ENCODE results near the gene PDE6B.
A peak's percentile ranks its signal among the peaks of the same experiment; 100 is the strongest.

The PDE6B gene

DNA sequence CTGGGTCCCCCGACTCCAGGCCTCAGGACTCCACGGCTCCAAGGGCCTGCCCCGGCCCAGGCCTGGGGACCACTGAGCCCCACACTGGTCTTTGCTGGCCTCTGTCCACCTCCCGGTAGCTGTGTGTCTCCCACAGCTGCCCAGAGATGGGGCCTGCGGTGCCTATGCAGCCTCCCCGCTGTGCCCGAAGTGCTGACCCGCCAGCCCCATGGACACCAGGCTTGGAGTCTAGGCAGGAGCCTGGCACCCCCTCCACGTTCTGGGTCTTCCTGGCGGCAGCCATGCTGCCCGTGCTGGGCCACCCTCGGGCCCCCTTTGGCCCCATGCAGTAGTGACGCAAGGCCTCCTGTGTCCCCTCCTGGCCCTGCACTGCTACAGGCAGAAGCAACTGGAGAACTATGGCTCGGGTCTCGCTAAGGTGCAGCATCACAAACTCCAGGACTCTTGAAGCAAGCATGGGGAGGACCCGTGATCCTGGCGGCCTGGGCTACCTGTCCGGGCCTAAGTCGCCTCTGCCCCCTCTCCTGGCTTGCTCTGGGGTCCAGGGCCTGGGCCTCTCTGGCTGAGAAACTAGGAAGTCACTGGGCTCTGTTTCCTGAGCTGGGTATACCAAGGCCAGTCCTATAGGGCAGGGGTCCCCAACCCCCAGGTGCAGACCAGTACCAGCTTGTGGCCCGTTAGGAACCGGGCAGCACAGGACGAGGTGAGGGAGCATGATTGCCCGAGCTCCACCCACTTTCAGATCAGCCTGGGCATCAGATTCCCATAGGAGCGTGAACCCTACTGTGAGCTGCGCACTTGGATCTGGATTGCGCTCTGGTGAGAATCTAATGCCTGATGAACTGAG is 49.9 kb downstream of the PDE6B start:
- DNase-seq: no peak

DNA sequence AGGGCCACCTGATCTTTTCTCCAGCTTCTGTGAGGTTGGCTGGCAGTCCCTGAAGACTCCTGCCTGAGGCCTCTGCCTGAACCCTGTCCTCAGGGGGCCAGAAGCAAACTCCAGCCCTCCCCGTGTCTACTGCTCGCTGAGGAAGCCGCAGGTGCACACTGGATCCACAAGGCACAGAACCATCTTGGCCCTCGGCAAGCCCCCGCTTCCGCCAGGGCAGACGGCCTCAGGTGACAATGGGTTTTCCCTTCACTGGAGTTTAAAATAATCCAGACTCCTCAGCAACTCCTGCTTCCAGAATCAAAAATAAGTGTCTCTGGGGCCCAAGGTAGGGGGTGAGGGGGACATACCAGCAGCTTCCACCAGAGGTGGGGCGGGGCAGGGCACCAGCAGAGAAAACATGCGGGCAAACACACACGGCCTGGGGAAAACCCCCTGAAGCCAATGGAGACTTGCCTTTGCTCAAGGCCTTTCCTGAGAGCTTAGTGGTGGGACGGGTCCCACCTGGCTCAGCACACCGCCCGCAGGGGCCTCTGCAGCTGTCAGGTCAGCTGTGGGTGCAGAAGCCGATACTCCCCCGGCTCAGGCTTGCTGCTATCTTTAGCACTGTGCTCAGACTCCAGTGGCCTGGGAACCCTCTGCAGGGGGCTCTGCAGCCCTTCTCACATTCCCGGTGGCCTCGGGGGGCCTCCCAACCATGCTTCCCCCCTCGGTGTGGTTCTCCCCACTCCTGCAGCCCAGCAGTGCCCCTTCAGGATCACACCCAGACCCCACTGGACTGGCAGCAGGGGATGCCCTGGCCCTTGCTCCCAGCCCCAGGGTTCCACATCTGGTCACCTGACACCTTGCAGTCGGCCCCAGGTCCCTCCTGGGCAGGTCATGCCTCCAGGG is 50.9 kb downstream of the PDE6B start:
- DNase-seq: peak; percentile 9

DNA sequence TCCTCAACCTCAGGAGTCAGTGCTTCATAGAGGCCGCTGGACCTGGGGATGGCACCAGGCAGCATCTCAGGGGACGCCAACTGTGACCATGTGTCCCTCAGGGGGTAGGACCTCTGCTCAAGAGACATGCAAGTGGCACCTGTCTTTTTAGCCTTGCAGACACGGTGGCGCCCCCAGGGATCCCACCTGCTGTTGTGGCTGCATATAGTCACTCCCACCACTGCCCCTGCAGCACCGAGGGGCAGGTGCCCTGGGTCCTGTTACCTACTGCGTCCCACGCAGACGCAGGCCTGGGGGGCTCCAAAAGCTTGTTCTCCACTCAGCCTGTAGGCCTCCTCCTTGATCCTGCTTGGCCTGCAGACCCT is 51.5 kb downstream of the PDE6B start:
- DNase-seq: no peak

DNA sequence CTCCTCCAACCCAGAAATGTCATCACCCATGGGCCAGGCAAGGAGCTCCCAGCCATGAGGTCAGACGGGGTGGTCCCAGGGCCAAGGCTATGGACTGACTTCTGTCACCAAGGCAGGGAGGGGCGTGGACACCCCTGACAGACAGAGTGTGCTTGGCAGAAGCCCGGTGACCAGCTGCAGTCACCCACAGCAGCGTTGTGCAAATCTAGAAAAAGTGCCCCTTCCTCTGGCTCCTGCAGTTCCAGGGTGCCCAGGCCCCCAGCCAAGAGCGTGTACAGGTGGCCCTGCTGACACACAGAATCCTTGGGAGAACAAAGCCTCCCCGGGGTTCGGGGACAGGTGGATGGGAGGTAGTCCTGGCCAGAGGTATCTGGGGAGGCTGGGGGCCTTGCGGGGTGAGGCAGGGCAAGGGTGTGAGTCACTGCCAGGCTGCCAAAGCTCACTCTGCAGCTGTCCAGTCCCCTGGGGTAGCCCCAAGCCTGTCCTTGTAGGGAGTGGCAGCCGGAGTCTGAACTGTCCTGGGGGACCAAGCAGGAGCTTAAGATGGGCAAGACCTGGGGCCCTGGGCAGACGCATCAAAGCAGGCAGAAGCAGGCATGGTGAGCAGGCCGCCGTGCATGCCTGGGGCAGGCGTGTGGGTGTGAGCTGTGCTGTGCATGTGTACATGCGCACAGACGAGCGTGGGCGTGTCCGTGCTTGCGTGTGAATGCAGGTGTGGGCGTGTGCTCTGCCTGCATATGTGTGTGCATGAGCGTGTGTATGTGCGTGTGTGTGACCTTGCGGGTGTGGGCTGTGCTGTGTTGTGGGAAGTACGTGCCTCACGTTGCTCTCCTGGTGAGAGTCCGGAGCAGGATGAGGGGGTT is 52.3 kb downstream of the PDE6B start:
- peak; percentile 40 for DNase-seq

DNA sequence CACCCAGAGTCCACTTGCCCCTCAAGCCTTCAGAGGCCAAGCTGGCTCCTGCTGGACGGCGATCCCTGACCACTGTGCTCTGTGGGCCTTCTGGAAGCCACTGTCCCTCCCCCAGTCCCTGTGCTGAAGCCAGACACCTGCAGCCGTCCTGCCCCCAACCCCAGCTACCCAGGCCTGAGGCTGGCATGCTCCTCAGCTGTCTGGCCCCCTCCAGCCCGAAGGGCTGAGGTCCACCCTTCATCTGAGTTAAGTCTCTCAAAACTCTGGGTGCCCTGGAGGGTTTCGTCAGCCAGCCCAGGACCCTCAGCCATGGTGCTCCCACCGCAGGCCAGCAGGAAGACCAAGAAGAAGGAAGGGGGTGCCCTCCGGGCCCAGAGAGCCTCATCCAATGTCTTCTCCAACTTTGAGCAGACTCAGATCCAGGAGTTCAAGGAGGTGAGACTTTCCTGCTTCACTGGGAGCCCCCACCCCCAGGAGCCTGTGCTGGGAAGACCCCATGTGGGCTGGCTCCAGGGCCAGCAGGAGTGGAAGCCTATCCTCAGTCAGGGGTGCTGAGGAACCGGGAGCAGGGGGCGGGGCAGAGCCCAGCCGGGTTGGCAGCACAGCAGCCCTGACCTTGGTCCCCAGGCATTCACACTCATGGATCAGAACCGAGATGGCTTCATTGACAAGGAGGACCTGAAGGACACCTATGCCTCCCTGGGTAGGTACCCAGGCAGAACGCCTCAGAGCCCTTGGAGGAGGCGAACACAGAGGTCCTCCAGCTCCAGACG is 53.1 kb downstream of the PDE6B start:
- no peak for DNase-seq

DNA sequence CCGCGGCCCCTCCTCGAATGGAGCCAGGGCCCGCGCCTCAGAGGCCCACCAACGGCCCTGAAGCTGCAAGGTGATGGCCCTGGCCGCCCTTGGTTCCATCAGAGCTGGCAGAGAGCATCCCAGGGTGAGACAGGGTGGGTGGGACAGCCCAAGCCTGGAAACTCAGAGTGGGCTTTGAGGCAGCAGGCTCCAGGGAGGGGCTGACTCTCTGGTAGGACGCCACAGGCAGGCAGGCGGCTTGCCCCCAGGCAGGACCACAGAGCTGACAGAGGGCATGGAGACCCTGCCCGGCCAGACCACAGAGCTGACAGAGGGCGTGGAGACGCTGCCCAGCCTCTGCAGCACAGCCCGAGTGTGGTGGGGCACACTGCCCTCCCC is 53.7 kb downstream of the PDE6B start:
- DNase-seq: no peak

DNA sequence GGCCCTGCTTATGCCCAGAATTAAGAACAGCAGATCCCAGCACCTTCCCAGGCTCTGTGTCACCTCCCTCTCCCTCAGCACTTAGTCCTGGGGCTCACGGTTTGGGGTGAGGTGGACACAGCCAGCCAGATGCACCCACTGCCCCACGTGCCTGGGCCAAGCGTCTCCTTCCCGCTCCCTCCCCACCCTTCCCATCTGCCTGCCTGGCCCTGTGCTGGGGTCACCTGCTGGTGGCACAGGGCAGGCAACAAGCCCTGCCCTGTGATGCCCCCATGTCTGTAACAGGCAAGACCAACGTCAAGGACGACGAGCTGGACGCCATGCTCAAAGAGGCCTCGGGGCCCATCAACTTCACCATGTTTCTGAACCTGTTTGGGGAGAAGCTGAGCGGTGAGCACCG is 54.3 kb downstream of the PDE6B start:
- DNase-seq: no peak

DNA sequence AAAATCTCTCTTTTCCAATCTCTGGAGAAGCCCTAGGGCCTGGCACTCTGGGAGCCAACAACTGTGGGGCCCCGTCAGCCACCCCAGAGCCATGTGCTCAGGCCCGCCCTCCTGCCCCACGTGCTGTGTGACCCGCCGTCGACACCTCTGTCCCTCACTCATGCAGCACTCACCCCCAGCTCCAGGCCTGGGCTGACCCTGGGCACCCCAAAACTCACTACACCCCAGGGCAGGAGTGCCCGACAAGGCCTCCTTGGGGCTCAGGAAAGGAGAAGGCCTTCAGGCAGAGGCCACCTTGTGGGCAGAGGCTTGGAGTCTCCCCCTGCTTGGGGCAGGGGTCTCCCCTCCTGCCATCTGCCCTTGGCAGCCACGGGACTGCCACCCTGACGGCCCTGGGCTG is 54.7 kb downstream of the PDE6B start:
- no peak for DNase-seq

DNA sequence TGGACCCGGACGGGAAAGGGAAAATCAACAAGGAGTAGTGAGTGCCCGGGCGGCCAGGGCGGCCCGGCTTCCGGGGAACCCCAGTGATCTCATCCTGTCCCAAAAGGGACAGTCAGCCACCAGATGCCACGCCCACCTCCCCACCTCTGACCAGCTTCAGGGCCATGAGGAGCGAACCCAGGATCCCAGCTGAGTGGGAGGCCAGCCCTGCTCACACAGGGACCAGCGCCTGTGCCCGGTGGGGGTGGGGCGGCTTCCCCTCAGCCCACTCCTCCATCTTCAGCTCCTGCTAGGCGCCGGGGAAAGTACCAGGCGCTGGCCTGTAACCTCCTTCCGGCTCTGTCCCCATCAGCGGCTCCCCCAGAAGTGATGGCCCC is 55.2 kb downstream of the PDE6B start:
- DNase-seq: no peak

DNA sequence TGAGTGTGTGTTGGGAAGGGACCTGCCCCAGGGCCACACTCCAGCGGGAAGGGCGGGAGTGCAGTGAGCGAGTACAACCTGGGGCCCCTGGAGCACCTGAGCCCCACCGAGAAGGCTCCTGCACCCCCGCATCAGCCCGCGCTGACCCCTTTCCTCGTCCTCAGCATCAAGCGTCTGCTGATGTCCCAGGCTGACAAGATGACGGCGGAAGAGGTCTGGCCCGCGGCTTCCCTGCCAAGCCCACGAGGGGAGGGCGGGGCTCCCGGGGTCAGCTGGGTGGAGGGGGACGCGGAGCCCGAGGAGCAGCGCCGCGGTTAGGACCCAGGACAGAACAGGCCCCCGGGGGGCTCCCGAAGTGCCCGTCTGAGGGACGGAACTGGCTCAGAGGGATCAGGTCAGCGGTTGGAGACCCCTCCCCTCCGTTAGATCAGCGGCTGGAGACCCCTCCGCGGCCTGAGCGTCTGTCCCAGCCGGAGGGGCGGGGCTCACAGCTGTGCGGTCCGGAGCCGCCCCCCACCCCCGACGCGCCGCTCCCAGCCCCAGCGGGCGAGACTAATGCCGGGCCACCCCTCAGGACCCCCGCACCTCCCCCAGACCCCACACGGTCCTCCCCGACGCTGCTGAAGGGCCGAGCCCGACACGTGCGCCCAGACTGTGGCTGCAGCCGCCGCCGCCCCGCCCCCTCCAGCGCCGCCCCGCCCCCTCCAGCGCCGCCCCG is 55.7 kb downstream of the PDE6B start:
- peak; percentile 69 for DNase-seq

DNA sequence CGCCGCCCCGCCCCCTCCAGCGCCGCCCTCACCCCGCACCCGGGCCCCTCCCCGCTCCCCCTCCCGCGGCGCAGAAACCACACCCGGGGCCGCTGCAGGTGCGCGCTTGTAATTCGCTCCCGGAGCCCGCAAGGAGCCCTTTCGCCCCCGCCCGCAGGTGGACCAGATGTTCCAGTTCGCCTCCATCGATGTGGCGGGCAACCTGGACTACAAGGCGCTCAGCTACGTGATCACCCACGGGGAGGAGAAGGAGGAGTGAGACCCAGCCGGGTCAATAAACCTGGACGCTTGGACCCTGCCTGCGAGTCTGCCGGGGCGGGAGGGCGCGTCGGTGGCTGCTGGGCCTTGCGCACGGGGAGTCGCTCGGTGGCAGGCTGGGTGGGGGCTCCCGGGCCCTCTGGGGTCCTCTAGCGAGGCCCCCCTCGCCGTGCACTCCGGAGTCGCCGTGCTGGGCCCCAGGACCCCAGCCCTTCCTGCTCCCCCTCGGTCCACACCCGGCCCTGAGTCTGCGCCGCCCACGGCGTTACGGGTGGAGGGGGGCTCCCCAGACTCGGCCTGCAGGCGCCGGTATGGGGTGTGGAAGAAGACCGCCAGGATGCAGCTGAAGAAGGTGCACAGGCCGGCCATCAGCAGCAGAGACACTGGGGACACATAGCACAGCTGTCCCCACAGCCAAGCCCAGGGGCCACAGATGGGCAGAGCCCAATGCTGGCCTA is 56.5 kb downstream of the PDE6B start:
- DNase-seq: peak; percentile 61

DNA sequence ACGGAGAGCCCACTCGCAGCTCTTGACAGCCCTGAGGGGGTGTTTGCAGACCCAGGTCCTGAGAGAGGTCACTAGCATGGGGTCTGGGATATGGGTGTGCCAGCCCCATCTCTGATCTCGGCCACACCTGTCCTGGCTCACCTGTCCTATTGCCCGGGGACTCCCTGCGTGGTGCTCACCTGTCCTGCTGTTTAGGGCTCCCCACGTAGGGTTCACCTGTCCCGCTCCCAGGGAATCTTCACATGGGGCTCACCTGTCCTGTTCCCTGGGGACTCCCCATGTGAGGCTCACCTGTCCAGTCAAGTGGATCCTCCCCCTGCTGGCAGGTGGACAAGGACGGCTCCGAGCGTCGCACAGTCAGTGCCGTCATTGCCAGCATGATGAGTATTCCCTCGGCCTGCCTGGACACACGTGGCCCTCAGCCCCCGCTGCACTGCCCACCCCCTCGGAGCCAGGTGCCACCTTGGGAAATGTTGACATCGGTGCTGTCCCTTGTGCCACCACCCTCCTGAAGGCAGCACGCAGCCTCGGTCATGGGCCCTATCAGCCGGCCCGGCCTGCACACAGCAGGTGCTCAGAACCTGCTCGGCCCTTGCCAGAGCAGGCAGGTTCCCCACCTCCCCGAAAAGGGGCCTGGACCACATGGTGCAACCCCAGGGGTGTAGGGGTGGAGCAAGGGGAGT is 57.3 kb downstream of the PDE6B start:
- no peak for DNase-seq

DNA sequence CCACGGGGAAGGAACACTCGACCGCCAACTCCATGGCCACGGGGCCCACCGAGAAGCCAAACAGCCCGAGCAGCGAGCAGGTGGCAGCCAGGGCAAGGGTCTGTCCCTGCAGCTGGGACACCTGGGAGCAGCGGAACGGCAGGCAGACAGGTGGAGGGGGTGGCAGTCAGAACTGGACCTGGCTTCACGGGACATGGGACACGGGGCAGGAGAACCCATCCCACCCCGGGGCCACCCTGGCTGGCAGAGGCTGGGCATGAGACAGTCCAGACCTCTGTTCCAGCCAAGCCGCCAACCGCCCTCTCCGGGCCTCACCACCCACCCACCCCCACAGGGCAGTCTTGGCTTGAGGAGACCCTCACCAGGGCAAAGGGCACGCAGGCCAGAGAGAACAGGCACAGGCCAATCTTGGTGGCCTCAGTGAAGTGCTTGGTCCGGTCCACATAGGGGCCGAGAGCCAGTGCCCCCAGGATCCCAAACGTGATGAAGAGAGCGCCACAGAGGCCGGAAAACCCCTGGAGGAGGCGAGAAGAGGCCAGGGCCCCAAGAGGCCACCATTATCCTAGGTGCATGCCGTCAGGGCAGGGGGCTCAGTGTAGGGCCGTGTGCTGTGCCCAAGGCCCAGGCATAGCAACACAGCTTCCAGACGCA is 58.0 kb downstream of the PDE6B start:
- no peak for DNase-seq

DNA sequence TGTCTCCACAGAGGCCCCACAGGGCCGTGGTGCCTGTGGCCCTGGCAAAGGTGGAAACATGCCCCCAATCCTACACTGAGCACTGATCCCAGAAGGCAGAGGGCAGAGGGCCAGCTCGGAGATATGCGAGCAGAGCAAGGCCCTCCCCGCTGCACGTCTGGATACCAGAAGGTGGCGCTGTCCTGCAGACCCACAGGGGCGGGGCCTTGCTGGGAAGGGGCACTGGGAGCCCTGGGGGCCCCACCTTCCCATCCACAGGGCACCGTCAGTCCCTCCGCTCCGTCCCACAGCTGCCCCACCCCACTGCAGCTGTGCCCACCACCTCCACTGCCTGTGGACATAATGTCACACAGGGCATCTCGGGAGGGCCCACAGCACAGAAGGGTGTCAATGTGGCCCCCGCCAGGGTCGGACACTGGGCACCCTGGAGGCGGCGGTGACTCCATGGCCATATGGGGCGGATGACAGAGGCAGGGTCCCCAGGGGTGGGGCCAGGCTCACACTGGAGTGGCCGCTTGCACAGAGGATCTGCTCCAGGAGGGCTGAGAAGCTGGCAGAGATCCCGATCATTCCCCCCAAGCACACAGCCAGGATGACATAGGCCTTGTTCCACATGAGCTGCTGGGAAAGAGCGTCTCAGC is 58.7 kb downstream of the PDE6B start:
- DNase-seq: peak; percentile 36

DNA sequence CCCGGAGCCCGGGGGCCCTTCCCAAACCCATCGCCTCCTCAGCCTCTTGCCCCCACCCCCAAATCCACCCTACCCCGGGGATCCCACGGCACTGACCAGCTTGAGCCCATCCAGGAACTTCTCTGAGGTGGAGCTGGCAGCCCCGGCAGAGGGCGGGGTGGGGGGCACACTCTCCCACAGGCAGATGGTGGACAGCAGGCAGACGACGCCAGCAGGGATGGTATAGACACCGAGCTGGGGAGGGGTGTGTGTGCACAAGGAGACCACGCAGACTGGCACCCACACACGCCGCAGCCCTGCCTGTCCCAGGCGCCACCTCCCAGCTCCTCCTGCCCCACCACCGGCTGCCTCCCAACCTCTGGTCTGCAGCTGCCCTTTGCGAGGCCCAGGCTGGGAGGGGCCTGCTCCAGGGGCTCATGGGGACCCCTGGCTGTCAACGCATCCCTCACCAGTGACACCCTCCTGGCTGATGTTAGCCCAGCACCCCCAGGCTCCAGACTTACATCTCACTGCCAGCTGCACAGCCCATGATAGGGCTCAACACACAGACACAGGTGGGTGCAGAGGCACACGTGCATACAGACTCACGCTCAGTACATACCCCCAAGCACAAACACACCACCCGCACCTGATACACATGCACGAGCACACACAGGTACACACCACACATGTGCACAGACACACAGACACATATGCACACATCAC is 59.4 kb downstream of the PDE6B start:
- DNase-seq: no peak

DNA sequence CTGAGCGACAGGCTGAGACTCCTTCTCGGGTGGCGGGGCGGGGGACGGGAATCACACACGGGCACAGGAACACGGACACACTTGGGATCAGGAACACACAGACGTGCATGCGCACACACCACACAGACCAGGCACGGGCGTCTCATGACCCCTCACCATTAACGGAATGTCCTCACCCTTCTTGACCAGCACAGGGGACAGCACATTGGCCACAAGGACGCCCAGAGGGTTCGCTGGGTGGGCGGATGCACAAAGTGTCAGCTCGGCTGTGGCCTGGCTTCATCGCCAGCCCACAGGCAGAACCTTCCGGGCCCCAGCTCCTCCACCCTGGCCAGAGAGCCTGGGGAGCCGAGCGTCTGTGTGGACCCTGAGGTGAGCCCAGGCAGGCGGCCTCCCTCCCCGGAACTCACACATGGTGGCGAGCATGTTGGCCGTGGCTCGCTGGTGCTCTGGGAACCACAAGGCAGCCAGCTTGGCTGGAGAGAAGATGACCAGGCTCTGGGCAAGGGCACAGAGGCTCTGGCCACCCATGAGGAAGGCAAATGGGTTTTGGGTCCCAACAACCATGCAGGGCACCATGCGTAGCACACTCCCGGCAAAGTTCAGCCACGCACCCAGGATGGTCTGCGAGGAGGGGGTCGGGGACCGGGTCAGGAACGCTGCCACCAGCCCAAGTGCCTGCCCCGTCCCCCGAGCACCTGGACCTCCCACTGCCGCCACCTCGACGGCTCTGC is 60.5 kb downstream of the PDE6B start:
- no peak for DNase-seq

DNA sequence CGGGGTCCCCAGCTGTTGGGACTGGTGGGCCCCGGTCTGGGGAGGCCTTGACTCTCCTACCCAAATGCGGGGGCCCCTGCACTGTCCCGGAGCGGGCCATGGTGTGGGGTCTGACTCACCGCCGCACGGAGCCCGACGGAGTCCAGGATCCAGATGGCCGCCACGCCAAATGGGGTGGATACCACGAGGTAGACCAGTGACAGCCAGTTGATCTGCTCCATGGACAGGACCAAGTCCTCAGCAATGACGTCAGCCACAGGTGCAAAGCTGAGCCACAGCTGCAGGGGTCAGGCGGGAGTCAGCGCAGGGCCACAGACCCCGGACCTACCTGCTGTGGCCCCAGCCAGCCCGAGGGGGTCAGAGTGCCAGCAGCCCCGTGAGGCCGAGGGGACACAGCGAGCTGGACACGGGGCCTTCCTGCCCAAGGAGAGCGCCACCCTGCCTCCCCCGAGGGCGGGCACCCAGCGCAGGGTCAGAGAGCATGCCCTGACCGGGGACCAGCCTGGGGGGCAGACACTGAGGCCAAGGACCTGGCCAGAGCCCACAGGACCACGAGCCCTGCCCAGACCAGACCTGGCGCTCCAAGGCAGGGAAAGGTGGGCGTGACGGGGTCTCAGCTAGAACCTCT is 61.2 kb downstream of the PDE6B start:
- DNase-seq: no peak
